Vagina (tissue), 2 donors: Measurements from ENCODE around the gene PSMC3.

Source experiments
- POLR2A ChIP-seq, 2 donors: fragments of 450-650 bp; IDR thresholded peaks; one replicate each; pipeline ENCODE4 v1.6.1; 2017; ENCODE audit warnings: antibody characterized with exemption in 2 of 2, mild to moderate bottlenecking in 2 of 2, moderate library complexity in 2 of 2
- POLR2AphosphoS5 ChIP-seq, 2 donors: sonication (generic); formaldehyde crosslinking; IDR thresholded peaks; one replicate each; pipeline ENCODE4 v1.9.0; 2017; ENCODE audit warnings: antibody characterized with exemption in 2 of 2, mild to moderate bottlenecking in 2 of 2, low read depth in 1 of 2; ENCODE audit not compliant: insufficient read depth in 1 of 2
- TF ChIP-seq, protein P1 (sequence below), 3 experiments: fragments of 450-650 bp in 2 of 3; fragments of 200-600 bp in 1 of 3; sonication (generic) in 1 of 3; IDR thresholded peaks; one replicate each; pipeline ENCODE4 v1.5.1; 2017 to 2019; ENCODE audit warnings: antibody characterized with exemption in 3 of 3, mild to moderate bottlenecking in 2 of 3, moderate library complexity in 2 of 3

DNA sequence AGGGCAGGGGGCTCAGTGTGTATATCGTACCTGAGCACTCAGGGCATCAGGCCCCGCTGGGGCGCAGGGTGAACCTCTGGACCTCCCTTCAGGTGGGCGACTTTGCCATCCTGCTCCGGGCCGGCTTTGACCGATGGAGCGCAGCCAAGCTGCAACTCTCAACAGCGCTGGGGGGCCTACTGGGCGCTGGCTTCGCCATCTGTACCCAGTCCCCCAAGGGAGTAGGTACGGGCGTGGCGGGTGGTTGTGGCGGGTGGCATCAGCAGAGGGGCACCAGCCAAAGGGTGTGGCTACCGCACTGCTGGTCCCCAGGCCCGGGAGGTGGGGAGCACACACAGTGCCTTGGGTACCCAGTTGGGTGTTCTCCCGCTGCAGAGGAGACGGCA lies 11.6 kb downstream of the PSMC3 start:
- TF ChIP-seq, protein P1, sequence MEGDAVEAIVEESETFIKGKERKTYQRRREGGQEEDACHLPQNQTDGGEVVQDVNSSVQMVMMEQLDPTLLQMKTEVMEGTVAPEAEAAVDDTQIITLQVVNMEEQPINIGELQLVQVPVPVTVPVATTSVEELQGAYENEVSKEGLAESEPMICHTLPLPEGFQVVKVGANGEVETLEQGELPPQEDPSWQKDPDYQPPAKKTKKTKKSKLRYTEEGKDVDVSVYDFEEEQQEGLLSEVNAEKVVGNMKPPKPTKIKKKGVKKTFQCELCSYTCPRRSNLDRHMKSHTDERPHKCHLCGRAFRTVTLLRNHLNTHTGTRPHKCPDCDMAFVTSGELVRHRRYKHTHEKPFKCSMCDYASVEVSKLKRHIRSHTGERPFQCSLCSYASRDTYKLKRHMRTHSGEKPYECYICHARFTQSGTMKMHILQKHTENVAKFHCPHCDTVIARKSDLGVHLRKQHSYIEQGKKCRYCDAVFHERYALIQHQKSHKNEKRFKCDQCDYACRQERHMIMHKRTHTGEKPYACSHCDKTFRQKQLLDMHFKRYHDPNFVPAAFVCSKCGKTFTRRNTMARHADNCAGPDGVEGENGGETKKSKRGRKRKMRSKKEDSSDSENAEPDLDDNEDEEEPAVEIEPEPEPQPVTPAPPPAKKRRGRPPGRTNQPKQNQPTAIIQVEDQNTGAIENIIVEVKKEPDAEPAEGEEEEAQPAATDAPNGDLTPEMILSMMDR (IDR thresholded peaks at IDR 0.05): no peak
- no peak for TF ChIP-seq POLR2A (IDR thresholded peaks at IDR 0.05)
- TF ChIP-seq POLR2AphosphoS5 (IDR thresholded peaks at IDR 0.05; ENCODE audit: insufficient read depth in 1 of 2, low read depth in 1 of 2): no peak
